HG02623 (cell line): ENCODE data around the gene KIAA1217.

Experiments used
- ATAC-seq: cut with Tn5 transposase; IDR thresholded peaks from one replicate; pipeline ENCODE4 v1.9.1; 2021; ENCODE audit warnings: moderate library complexity; ENCODE audit not compliant: unreplicated experiment

The KIAA1217 gene

GRCh38 chr10:24394461-24395190 lies 185.7 kb downstream of the KIAA1217 start:
- peak; percentile 55 for ATAC-seq

- no peak for ATAC-seq
These were observed 187.5 kb downstream of the KIAA1217 start for GRCh38 chr10:24396396-24396795.

GRCh38 chr10:24397662-24398061 lies 188.7 kb downstream of the KIAA1217 start:
- ATAC-seq = no peak

- no peak for ATAC-seq
These were observed 195.6 kb downstream of the KIAA1217 start for GRCh38 chr10:24404567-24404966.

- no peak for ATAC-seq
These were observed 196.7 kb downstream of the KIAA1217 start for GRCh38 chr10:24405635-24406034.

- ATAC-seq = no peak
These were observed 198.0 kb downstream of the KIAA1217 start for GRCh38 chr10:24406809-24407483.

- ATAC-seq = no peak
These were observed 199.0 kb downstream of the KIAA1217 start for GRCh38 chr10:24407928-24408327.

GRCh38 chr10:24408365-24408764 lies 199.4 kb downstream of the KIAA1217 start:
- ATAC-seq = no peak

GRCh38 chr10:24414597-24414996 lies 205.7 kb downstream of the KIAA1217 start:
- ATAC-seq = no peak

- ATAC-seq = no peak
These were observed 206.7 kb downstream of the KIAA1217 start for GRCh38 chr10:24415455-24416125.

GRCh38 chr10:24416248-24416647 lies 207.3 kb downstream of the KIAA1217 start:
- no peak for ATAC-seq

GRCh38 chr10:24417053-24417452 lies 208.1 kb downstream of the KIAA1217 start:
- ATAC-seq = no peak

GRCh38 chr10:24418532-24418931 lies 209.6 kb downstream of the KIAA1217 start:
- no peak for ATAC-seq

GRCh38 chr10:24419066-24419465 lies 210.1 kb downstream of the KIAA1217 start:
- no peak for ATAC-seq

- ATAC-seq = no peak
These were observed 216.2 kb downstream of the KIAA1217 start for GRCh38 chr10:24425151-24425550.

GRCh38 chr10:24427678-24428409 lies 218.9 kb downstream of the KIAA1217 start:
- no peak for ATAC-seq

GRCh38 chr10:24428410-24428782 lies 219.5 kb downstream of the KIAA1217 start:
- ATAC-seq = no peak

- no peak for ATAC-seq
These were observed 221.7 kb downstream of the KIAA1217 start for GRCh38 chr10:24430591-24430990.

- ATAC-seq = no peak
These were observed 223.8 kb downstream of the KIAA1217 start for GRCh38 chr10:24432478-24433416.

- ATAC-seq = no peak
These were observed 224.8 kb downstream of the KIAA1217 start for GRCh38 chr10:24433705-24434104.
